Endodermal cell (in vitro differentiated cells): ENCODE measurements around the gene OS9. TPM values are rescaled to one million over a fixed set of nuclear protein-coding genes. Genes with fewer than 3 reads are reported as not detected.

ENCODE experiments used
- DNase-seq: peaks from one replicate; pipeline ENCODE4 v3.0.0-alpha.2; 2017
- H3K27ac ChIP-seq: 2 replicates; pipeline ENCODE4 v1.5.1; 2013; ENCODE audit warnings: mild to moderate bottlenecking, low read depth, low read length, moderate library complexity
- H3K27me3 ChIP-seq: 2 replicates; pipeline ENCODE4 v1.6.1; 2013; ENCODE audit warnings: mild to moderate bottlenecking, low read length, moderate library complexity; ENCODE audit not compliant: insufficient read depth, control insufficient read depth, poor library complexity, severe bottlenecking
- H3K36me3 ChIP-seq: 2 replicates; pipeline ENCODE4 v1.7.0; 2013; ENCODE audit warnings: mild to moderate bottlenecking, low read length, moderate library complexity; ENCODE audit not compliant: control insufficient read depth, insufficient read depth
- H3K4me1 ChIP-seq: one replicate; pipeline ENCODE4 v1.7.0; 2013; ENCODE audit warnings: low read length; ENCODE audit not compliant: control insufficient read depth, insufficient read depth
- H3K4me3 ChIP-seq: 2 replicates; pipeline ENCODE4 v1.5.1; 2013; ENCODE audit warnings: mild to moderate bottlenecking, low read length, moderate library complexity
- H3K9ac ChIP-seq: 2 replicates; pipeline ENCODE4 v1.6.1; 2013; ENCODE audit warnings: mild to moderate bottlenecking, low read length, moderate library complexity; ENCODE audit not compliant: poor library complexity, severe bottlenecking; ENCODE audit errors: extremely low read depth
- H3K9me3 ChIP-seq: 2 replicates; pipeline ENCODE4 v1.6.1; 2013; ENCODE audit warnings: mild to moderate bottlenecking, low read length, moderate library complexity; ENCODE audit not compliant: control insufficient read depth
- H3K27ac Mint-ChIP-seq: 2 replicates; pipeline ENCODE4 v1.8.0; 2020; ENCODE audit warnings: mixed read lengths
- H3K27me3 Mint-ChIP-seq: 2 replicates; pipeline ENCODE4 v1.8.0; 2021; ENCODE audit warnings: mild to moderate bottlenecking, mixed read lengths; ENCODE audit not compliant: insufficient read depth
- H3K36me3 Mint-ChIP-seq: 2 replicates; pipeline ENCODE4 v1.8.0; 2020; ENCODE audit warnings: low read depth, mixed read lengths
- H3K4me1 Mint-ChIP-seq: 2 replicates; pipeline ENCODE4 v1.8.0; 2020; ENCODE audit warnings: mixed read lengths
- H3K4me3 Mint-ChIP-seq: 2 replicates; pipeline ENCODE4 v1.8.0; 2020; ENCODE audit warnings: mild to moderate bottlenecking, moderate library complexity, mixed read lengths
- H3K9me3 Mint-ChIP-seq: 2 replicates; pipeline ENCODE4 v1.8.0; 2020; ENCODE audit warnings: mild to moderate bottlenecking, mixed read lengths
- WGBS, 2 experiments: methylation state at CpG; one replicate each; pipeline versions ENCODE4 v1.1.5 to v1.1.7; 2013; ENCODE audit warnings: missing lambda C conversion rate in 2 of 2, mixed read lengths in 1 of 2; ENCODE audit not compliant: insufficient coverage in 1 of 2, insufficient read length in 1 of 2; 5-methylcytosine and 5-hydroxymethylcytosine counted together
- total RNA-seq, 2 donors: library from RNA; stranded (reverse); fragmentation: NEBNext Ultra II Directional in 1 of 2; extraction: Animal tissue kit (Norgen Biotek cat#: 25700) in 1 of 2; gene quantifications; 2 replicates in 1 of 2; 3 replicates in 1 of 2; pipeline ENCODE4 v1.2.1, GENCODE V29; 2021
- TF ChIP-seq, protein P1 (sequence below): fragments of 200-600 bp; sonication (generic); conservative IDR thresholded peaks from 2 replicates; pipeline ENCODE4 v1.5.0; 2021; ENCODE audit warnings: antibody characterized with exemption, mild to moderate bottlenecking

OS9 gene
- total RNA-seq, 2 donors from 2014 or later = 108 to 142 TPM

DNA sequence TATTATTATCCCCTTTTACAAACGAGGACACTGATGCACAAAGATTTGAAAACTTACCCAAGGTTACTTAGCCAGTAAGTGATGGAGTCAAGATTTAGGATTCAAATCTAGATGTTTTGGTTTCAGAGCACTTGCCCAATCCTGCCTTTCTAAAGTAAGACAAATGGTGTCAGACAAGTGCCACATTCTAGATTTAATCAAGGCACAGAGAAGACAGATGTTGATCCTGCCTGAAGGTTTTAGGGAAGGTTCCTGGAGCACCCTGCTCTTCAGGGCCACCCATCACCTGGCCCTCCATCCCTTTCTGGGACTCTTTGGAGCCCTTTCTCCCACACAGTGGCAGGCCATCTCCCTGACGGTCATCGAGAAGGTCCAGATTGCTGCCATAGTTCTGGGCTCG is 63.8 kb downstream of the OS9 start:
- no peaks in the 10 kb centered on the region for H3K9me3 ChIP-seq
- no peak overlapping the region for H3K4me3 ChIP-seq
- H3K27ac ChIP-seq = no peak overlapping the region
- WGBS, 2 experiments = 74 to 88% methylated on average over 4 of the region's 4 CpGs
- no peak overlapping the region for H3K9ac ChIP-seq
- H3K27ac Mint-ChIP-seq = no peak overlapping the region
- no peaks in the 10 kb centered on the region for H3K9me3 Mint-ChIP-seq
- TF ChIP-seq, protein P1, sequence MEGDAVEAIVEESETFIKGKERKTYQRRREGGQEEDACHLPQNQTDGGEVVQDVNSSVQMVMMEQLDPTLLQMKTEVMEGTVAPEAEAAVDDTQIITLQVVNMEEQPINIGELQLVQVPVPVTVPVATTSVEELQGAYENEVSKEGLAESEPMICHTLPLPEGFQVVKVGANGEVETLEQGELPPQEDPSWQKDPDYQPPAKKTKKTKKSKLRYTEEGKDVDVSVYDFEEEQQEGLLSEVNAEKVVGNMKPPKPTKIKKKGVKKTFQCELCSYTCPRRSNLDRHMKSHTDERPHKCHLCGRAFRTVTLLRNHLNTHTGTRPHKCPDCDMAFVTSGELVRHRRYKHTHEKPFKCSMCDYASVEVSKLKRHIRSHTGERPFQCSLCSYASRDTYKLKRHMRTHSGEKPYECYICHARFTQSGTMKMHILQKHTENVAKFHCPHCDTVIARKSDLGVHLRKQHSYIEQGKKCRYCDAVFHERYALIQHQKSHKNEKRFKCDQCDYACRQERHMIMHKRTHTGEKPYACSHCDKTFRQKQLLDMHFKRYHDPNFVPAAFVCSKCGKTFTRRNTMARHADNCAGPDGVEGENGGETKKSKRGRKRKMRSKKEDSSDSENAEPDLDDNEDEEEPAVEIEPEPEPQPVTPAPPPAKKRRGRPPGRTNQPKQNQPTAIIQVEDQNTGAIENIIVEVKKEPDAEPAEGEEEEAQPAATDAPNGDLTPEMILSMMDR = no peak
- no peak for DNase-seq
- H3K4me1 Mint-ChIP-seq = peaks cover 25% of the 10 kb centered on the region
- peaks cover 7% of the 10 kb centered on the region for H3K36me3 ChIP-seq
- peaks cover 12% of the 10 kb centered on the region for H3K36me3 Mint-ChIP-seq
- no peak overlapping the region for H3K4me3 Mint-ChIP-seq
- peaks cover 67% of the 10 kb centered on the region for H3K27me3 ChIP-seq
- H3K27me3 Mint-ChIP-seq = peaks cover 77% of the 10 kb centered on the region
- H3K4me1 ChIP-seq = no peaks in the 10 kb centered on the region

DNA sequence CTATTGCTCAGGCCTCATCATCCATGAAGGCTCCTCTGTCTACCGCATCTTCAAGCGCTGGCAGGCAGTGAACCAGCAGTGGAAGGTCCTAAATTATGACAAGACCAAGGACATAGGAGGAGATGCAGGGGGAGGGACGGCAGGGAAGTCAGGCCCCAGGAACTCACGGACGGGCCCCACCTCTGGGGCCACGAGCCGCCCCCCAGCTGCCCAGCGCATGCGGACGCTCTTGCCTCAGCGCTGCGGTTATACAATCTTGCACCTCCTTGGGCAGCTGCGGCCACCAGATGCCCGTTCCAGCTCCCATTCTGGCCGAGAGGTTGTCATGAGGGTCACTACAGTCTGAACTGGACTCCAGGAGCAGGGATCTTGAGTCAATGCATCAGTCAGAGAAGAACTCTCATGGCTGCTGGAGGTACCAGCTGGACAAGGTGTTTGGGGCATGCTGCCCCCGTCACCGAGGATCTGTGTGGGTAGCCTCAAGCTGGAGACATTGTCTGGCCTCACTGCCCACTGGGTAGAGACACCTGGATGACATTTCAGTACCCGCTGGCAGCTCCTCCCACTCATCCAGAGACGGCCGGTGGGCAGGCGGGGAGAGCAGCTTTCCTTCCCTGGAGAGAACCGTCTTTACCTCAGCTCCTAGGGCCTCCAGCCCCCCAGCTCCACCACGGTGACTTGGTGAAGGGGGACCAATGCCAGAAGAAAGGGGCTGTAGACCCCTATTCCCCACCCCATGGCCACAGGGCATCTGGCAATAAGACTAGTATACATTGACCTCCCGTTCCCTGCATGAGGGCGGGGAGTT is 64.8 kb downstream of the OS9 start:
- H3K27me3 Mint-ChIP-seq = peaks cover 80% of the 10 kb centered on the region
- no peak overlapping the region for H3K4me3 Mint-ChIP-seq
- H3K27ac ChIP-seq = no peak overlapping the region
- H3K4me1 ChIP-seq = no peaks in the 10 kb centered on the region
- H3K4me3 ChIP-seq = no peak overlapping the region
- WGBS, 2 experiments = 89 to 90% methylated on average over 16 to 25 of the region's 25 CpGs
- no peaks in the 10 kb centered on the region for H3K9me3 Mint-ChIP-seq
- peaks cover 16% of the 10 kb centered on the region for H3K4me1 Mint-ChIP-seq
- no peaks in the 10 kb centered on the region for H3K9me3 ChIP-seq
- H3K36me3 Mint-ChIP-seq = peaks cover 12% of the 10 kb centered on the region
- H3K36me3 ChIP-seq = peaks cover 7% of the 10 kb centered on the region
- H3K9ac ChIP-seq = no peak overlapping the region
- no peak overlapping the region for H3K27ac Mint-ChIP-seq
- TF ChIP-seq, protein P1 = no peak
- no peak for DNase-seq
- H3K27me3 ChIP-seq = peaks cover 73% of the 10 kb centered on the region

DNA sequence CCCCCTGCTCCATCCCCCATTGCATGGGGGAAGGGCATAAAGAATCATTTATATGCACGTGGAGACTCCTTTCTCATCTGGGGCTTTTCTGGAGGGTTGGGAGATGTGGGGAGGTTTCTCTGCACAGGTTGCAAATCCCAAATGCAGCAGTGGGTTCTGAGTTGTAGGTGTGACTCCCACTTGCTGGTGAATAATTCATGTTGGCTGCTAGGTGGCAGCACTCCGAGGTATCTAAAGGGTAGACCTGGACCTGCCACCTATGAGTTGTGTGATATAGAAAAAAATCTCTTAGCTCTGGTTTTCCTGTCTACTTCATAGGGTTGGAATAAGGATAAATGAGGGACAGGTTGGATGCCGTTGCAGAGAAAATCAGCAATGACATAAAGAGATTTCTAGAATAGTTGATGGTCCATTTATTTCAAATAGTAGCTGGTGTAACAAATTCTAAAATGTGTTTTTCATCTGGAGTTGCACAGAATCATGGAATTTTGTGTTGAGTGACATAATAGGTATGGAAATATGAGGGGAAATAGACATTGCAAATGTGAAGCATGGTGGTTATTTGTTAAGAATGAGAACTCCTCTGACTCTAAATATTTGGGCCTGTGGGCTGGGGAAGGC is 65.5 kb downstream of the OS9 start:
- H3K4me3 Mint-ChIP-seq = no peak overlapping the region

More for the DNA sequence above, 65.5 kb downstream of the OS9 start:
- TF ChIP-seq, protein P1 = peak; percentile 73
- no peak overlapping the region for H3K27ac Mint-ChIP-seq
- peaks cover 73% of the 10 kb centered on the region for H3K27me3 ChIP-seq
- DNase-seq = peak; percentile 73
- 33 to 41% methylated on average over 3 of the region's 3 CpGs for WGBS, 2 experiments
- no peaks in the 10 kb centered on the region for H3K9me3 ChIP-seq
- no peaks in the 10 kb centered on the region for H3K9me3 Mint-ChIP-seq
- no peak overlapping the region for H3K4me3 ChIP-seq
- H3K4me1 Mint-ChIP-seq = peaks cover 10% of the 10 kb centered on the region
- H3K36me3 Mint-ChIP-seq = peaks cover 12% of the 10 kb centered on the region
- no peak overlapping the region for H3K9ac ChIP-seq
- H3K36me3 ChIP-seq = peaks cover 7% of the 10 kb centered on the region
- no peak overlapping the region for H3K27ac ChIP-seq
- H3K27me3 Mint-ChIP-seq = peaks cover 80% of the 10 kb centered on the region
- no peaks in the 10 kb centered on the region for H3K4me1 ChIP-seq
